Measurements from ENCODE around the gene LY6G6D. TPM values are rescaled to one million over a fixed set of nuclear protein-coding genes. Genes with fewer than 3 reads are reported as not detected.

The LY6G6D gene
- total RNA-seq, 1 experiment from 2014 or later: not detected

GRCh38 chr6:31705931-31706330, 9.2 kb upstream of the LY6G6D start:
- Mint-ChIP-seq H3K27ac (no peak overlapping the region), H3K4me1 (peaks cover 16 to 19% of the 10 kb centered on the region in 2 experiments), H3K9me3 (no peaks in the 10 kb centered on the region; a peak in 1 of 5 replicates), H3K36me3 (ENCODE audit: insufficient read depth in 1 of 3, low read depth in 3 of 3) (peaks cover 0 to 4% (median 0%) of the 10 kb centered on the region in 3 experiments; a peak in 4 of 7 replicates), H3K4me3 (no peak overlapping the region), H3K27me3 (ENCODE audit: low read depth) (peaks cover 3% of the 10 kb centered on the region; the same call in 1 of the 2 replicates)
- no peak for DNase-seq
- no peak for TF ChIP-seq CTCF (conservative IDR thresholded peaks at IDR 0.05)
- H2BK120ac ChIP-seq (ENCODE audit: low read depth, low read length, poor library complexity, severe bottlenecking): no peak overlapping the region
- H2AFZ ChIP-seq (ENCODE audit: low read length): no peak overlapping the region
- H3K27me3 ChIP-seq (ENCODE audit: insufficient read depth, low read length): no peaks in the 10 kb centered on the region
- H3T11ph ChIP-seq (ENCODE audit: low read length): no peak overlapping the region
- no peak overlapping the region for H4K8ac ChIP-seq (replicated peaks; ENCODE audit: insufficient read length, low read depth, low read length)
- no peak overlapping the region for H3K23ac ChIP-seq (ENCODE audit: insufficient read length, low read depth, low read length)
- no peak overlapping the region for H3K4ac ChIP-seq (ENCODE audit: low read depth, low read length)
- no peak overlapping the region for H2AK5ac ChIP-seq (ENCODE audit: insufficient read length, low read length)
- no peak overlapping the region for H3K4me2 ChIP-seq (ENCODE audit: insufficient read depth, insufficient read length, low read length)
- H4K5ac ChIP-seq (ENCODE audit: insufficient read length, low read depth, low read length): no peak overlapping the region
- no peak overlapping the region for H2BK5ac ChIP-seq (ENCODE audit: insufficient read length, low read length)
- peaks cover 4% of the 10 kb centered on the region; the same call in 1 of the 2 replicates for H3K4me1 ChIP-seq (ENCODE audit: insufficient read depth, low read length)
- H3K14ac ChIP-seq (ENCODE audit: insufficient read depth, low read length): no peak overlapping the region
- H3K79me1 ChIP-seq (ENCODE audit: insufficient read depth, low read depth, low read length, poor library complexity, severe bottlenecking): peaks cover 6% of the 10 kb centered on the region
- H3K18ac ChIP-seq (ENCODE audit: insufficient read length, low read depth, low read length): no peak overlapping the region
- no peak overlapping the region for H3K9ac ChIP-seq (ENCODE audit: extremely low read depth, insufficient read length, low read length)
- H3K79me2 ChIP-seq (ENCODE audit: insufficient read depth, low read length): peaks cover 2% of the 10 kb centered on the region; the same call in 1 of the 2 replicates
- H4K20me1 ChIP-seq (ENCODE audit: control insufficient read depth, insufficient read depth, insufficient read length): no peaks in the 10 kb centered on the region
- H2BK15ac ChIP-seq (ENCODE audit: low read depth, low read length): no peak overlapping the region
- H3K23me2 ChIP-seq (ENCODE audit: insufficient read length, low read depth, low read length, poor library complexity, severe bottlenecking): peaks cover 6% of the 10 kb centered on the region
- no peak overlapping the region for H4K91ac ChIP-seq (ENCODE audit: insufficient read length, low read depth, low read length)
- WGBS (ENCODE audit: extremely low coverage, insufficient read length, low lambda C conversion rate): no CpG with 5 or more reads among the region's 6 CpGs
- H3K9me3 ChIP-seq (ENCODE audit: control insufficient read depth, low read depth, low read length): no peaks in the 10 kb centered on the region
- H3K56ac ChIP-seq (ENCODE audit: insufficient read length, low read depth, low read length): no peak overlapping the region
- no peak overlapping the region for H2BK20ac ChIP-seq (ENCODE audit: low read depth, low read length, poor library complexity, severe bottlenecking)
- no peak overlapping the region for H2BK12ac ChIP-seq (ENCODE audit: insufficient read length, low read depth, low read length)
- no peak overlapping the region for H3K27ac ChIP-seq (ENCODE audit: insufficient read length, low read depth, low read length)
